GM18499 (cell line): Measurements from ENCODE around the gene AAK1.
"Not testable (repeated sequence)": the region's sequence is repeated elsewhere in the genome, so short reads cannot be mapped to it uniquely, and the experiment has no call there.

ENCODE experiments used
- ATAC-seq: cut with Tn5 transposase; IDR thresholded peaks from one replicate; pipeline ENCODE4 v1.9.1; 2021; ENCODE audit warnings: moderate number of reproducible peaks; ENCODE audit not compliant: insufficient read depth, unreplicated experiment

The AAK1 gene

DNA sequence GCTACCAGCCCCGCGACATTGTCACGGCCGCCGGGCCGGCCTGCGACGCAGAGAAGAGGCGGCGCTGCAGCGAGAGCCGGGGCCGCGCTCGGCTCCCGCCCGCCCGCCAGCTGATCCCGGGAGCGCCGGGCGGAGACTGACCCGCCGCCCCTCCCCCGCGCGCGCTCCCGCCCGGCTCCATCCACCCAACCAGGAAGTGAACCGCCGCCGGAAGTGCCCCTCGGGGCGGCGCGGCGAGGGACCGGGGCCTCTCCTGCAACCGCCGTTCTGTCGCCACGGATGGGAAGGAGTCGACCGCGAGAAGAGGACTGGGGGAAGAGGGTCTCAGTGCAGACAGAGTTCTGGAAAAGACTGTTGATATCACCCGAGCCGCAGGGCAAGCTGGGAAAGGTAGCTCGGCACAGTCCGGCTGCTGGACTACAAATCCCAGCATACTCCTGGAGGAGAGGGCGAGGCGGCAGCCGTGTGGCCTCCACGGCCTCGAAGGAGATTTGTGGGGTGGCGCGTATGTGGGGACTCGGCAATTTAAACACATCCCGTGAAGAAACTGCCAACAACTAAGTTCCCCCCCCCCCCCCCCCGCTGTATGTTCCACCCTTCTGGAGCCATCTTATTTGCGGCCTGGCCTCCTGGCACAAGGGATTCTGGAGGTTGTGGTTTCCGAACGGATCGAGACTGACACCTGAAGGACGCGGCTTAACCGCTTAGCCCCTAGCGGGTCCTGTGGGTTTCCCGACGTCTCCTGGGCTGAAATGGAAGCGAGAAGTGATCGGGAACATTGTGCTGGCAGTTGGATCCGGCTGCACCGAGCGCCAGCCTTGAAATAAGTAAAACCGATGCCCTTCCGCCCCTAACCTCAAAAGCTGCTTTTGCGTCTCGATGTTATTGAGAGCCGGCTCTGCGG is at the start of gene AAK1:
Gene AAK1, minus strand, starts transcription at position 138 of the 904 bp plus-strand sequence. CDS start 699 bp downstream, outside the sequence.
- ATAC-seq = no peak

DNA sequence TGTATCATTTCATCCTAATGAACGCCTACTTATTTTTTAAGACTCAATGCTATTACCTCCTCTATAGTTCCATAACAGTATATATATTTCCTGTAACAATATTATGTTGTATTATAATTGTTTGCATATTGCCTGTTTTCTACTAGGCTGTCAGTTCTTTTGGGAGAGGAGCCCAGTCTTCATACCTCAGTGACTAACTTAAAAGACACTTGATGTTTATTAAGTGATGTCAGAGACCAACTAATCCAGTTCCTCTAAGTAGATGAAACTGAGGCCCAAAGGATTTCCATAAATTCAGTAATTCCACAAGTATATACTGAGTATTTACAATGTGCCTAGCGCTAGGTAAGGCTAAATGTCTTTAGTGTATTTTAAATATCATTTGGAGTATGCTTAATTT is 48.9 kb upstream of the AAK1 start:
- ATAC-seq = no peak

DNA sequence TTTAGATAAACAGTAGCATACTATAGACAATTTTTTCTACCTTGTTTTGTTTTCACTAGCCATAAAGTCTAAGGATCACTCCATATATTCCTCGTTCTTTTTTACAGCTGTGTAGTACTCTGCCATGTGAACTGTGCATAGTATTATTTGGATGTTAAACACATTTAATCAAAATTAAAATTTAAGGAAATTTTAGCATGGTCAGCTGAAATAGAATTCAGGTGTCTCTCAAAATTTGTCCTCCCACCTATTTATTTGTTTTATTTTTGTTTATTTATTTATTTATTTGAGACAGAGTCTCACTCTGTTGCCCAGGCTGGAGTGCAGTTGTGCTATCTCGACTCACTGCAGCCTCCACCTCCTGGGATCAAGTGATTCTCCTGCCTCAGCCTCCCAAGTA is 46.4 kb upstream of the AAK1 start:
- ATAC-seq = no peak

- no peak for ATAC-seq
Observed at GRCh38 chr2:69689466-69689865, 45.9 kb upstream of the AAK1 start.

GRCh38 chr2:69687971-69688611 is 44.6 kb upstream of the AAK1 start:
- no peak for ATAC-seq

GRCh38 chr2:69686813-69687212 is 43.3 kb upstream of the AAK1 start:
- ATAC-seq = no peak

- ATAC-seq = no peak
Observed at GRCh38 chr2:69685321-69686048, 41.9 kb upstream of the AAK1 start.

DNA sequence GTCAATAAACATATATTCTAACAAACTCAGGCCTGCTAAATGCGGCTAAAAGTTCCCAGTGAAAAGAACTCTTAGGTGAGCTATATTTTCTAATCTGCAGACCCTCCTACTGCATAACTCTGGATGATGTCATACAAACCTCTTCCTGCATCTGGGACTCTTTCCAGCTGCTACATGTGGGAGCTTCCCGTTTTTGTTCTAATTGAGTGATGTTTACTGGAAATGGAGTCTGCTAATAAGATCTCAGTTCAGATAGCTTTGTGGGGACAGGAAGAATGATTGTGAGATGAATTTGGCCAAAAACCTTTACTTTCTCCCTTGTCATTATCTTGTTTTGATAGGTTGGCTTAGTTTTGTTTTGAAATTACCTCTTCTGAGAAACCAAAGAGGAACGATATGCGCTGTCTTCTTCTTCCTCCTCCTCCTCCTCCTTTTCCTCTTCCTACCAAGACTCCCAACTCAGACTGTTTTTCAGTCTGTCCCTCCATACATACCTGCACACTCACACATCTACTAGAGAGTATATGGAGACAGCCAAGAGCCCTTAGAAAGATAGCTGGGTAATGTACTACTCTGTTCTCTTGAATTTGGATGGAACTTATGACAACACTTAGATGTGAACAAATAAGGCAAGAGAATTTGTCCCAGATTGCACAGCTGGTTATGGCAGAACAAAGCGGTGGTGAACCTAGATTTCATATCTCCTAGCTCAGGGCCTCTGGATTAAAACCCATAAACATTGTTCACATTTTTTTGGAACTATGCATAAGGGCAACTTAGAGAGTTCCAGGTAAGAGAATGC is 39.8 kb upstream of the AAK1 start:
- ATAC-seq = no peak

DNA sequence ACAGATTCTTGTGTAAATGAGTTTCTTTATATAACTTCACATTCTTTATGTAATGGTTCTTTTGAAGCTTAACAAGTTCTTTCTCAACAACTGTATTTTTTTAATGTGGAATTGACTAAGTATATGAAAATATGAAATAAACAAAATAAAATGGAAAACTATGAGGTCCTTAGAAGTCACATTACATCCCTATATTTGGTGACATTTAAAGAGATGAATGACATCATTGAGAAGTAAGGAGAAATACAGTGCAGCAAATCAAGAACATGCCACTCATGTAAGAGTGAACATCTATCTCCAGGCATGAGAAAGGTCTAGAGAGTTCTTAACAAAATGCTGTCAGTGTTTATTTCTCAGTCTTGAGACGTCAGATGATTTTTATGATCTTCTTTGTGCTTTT is 39.0 kb upstream of the AAK1 start:
- ATAC-seq = no peak

GRCh38 chr2:69680001-69680675 is 36.6 kb upstream of the AAK1 start:
- ATAC-seq = no peak

DNA sequence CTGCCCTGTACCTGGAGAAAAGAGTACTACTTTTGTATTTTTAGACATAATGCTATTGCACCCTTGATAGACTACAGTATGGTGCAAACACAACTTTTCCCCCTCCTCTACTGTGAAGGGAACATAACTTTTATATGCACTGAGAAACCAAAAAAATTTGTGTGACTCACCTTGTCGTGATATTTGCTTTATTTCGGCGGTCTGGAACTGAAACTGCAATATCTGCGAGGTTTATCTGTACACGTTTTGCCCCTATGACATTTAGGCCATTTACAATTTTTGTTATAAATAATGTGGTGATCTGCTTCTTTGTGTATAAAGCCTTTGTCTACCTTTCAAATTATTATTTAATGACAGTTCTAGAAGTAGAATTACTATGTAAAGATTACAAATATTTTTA is 34.4 kb upstream of the AAK1 start:
- ATAC-seq = no peak

DNA sequence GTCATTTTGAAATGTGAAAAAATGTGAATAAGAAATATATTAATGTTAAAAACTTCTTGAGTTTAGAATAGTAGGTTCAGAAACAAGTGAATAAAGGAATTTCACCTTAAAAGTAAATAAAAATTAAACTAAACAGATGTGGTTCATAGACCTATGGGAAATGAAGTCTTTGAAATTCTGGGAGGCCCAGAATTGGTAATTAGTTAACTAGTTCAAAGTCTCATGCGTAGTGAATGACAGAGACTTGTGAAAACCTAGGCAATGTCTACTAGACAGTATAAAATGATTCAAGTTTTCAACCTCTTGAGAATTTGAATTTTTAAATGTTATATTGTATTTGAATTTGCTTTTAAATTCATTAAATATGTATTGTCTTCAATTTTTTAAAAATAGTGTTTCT is 32.6 kb upstream of the AAK1 start:
- ATAC-seq = no peak

GRCh38 chr2:69674316-69674670 is 30.8 kb upstream of the AAK1 start:
- no peak for ATAC-seq

- ATAC-seq = not testable (repeated sequence)
Observed at GRCh38 chr2:69673098-69673497, 29.6 kb upstream of the AAK1 start.

DNA sequence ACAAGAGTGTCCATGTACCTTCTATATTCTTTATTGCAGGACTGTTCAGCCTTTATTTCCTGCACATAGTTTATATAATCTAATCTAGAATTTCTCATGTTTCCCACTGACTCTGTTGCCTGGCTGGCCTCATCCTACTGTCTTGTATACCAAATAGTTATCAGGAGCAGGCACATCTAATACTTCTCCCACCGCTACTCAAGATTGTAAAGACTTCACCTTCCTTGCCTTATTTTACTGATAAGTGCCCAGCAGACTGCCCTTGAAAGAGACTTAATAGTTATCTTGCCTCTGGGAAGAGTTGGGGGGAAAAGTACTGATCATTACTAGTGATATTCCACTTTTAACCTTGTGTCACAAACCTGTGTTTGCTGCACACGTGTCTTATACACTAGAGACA is 26.1 kb upstream of the AAK1 start:
- ATAC-seq = no peak

DNA sequence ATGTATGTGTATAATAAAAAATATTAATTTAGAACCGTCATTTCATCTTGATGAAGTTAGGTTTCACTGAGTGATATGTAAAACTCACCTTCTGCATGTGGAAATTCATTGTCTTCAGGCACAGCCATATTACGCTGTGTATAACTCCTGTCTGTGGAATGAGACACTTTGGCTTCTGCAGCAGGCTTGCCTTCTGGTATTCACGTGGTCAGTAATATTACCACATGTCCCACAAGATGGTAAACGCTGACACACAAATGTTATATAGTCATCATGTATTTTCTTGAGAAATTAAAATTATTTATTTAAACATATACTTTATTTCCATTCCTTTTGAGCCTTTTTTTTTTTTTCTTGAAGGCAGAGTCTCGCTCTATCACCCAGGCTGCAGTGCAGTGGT is 25.1 kb upstream of the AAK1 start:
- ATAC-seq = no peak

GRCh38 chr2:69667805-69668382 is 24.4 kb upstream of the AAK1 start:
- ATAC-seq = no peak

GRCh38 chr2:69665152-69665551 is 21.6 kb upstream of the AAK1 start:
- no peak for ATAC-seq

- ATAC-seq = no peak
Observed at GRCh38 chr2:69663860-69664259, 20.3 kb upstream of the AAK1 start.
